Activated T-cell treated with anti-CD3 and anti-CD28 coated beads, Interleukin-2, amount 50 U/mL, for 4 hours (primary cell): ENCODE results near the gene TEKTIP1. TPM values are rescaled to one million over a fixed set of nuclear protein-coding genes. Genes with fewer than 3 reads are reported as not detected.
"Not testable (repeated sequence)": the region's sequence is repeated elsewhere in the genome, so short reads cannot be mapped to it uniquely, and the experiment has no call there.

Experiments used
- ATAC-seq, 2 donors: fragments of 200-7000 bp; cut with Tn5 transposase; one replicate each; pipeline ENCODE4 v1.10.0; 2021
- DNase-seq: peaks from one replicate; pipeline ENCODE4 v3.0.0-alpha.2; 2020
- H3K27me3 Mint-ChIP-seq: one replicate; pipeline ENCODE4 v1.8.0; 2021; ENCODE audit warnings: low read depth, mixed read lengths
- H3K36me3 Mint-ChIP-seq: one replicate; pipeline ENCODE4 v1.8.0; 2022; ENCODE audit warnings: mixed read lengths; ENCODE audit not compliant: insufficient read depth
- H3K4me1 Mint-ChIP-seq: one replicate; pipeline ENCODE4 v1.8.0; 2021; ENCODE audit warnings: low read depth, mixed read lengths
- H3K4me3 Mint-ChIP-seq: one replicate; pipeline ENCODE4 v1.8.0; 2021; ENCODE audit warnings: mild to moderate bottlenecking, moderate library complexity, mixed read lengths
- H3K9me3 Mint-ChIP-seq: one replicate; pipeline ENCODE4 v1.8.0; 2021; ENCODE audit warnings: mixed read lengths
- total RNA-seq, 3 donors: library from RNA; stranded (reverse); gene quantifications; one replicate each; pipeline ENCODE4 v1.2.1, GENCODE V29; 2021

TEKTIP1 gene
- total RNA-seq, 3 donors from 2014 or later, result 1.0 to 1.1 TPM; not detected in 1

GRCh38 chr19:3503036-3503572 is 35.9 kb upstream of the TEKTIP1 start:
- no peak overlapping the region for H3K4me3 Mint-ChIP-seq
- H3K27me3 Mint-ChIP-seq, result no peaks in the 10 kb centered on the region
- H3K4me1 Mint-ChIP-seq, result peaks cover 34% of the 10 kb centered on the region
- ATAC-seq (no peak), DNase-seq (no peak)
- H3K36me3 Mint-ChIP-seq, result peaks cover 1% of the 10 kb centered on the region
- H3K9me3 Mint-ChIP-seq, result no peaks in the 10 kb centered on the region

DNA sequence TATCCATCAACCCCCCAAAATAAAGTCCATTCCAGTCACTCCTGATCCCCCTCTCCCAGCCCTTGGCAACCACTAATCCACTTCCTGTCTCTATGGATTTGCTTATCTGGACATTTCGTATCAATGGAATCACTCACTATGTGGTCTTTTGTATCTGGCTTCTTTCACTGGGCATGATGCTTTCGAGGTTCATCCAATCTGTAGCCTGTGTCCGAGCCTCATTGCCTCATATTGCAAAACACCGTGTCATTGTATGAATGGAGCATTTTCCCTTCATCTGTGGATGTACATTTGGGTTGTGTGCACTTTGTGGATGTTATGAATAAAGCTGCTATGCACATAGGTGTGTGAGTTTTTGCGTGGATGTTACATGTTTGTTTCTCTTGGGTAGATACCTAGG is 34.2 kb upstream of the TEKTIP1 start:
- Mint-ChIP-seq H3K36me3 (peaks cover 10% of the 10 kb centered on the region), H3K4me3 (peak overlapping the region; percentile 83), H3K4me1 (peaks cover 43% of the 10 kb centered on the region), H3K27me3 (no peaks in the 10 kb centered on the region), H3K9me3 (no peaks in the 10 kb centered on the region)
- ATAC-seq, result no peak
- no peak for DNase-seq

DNA sequence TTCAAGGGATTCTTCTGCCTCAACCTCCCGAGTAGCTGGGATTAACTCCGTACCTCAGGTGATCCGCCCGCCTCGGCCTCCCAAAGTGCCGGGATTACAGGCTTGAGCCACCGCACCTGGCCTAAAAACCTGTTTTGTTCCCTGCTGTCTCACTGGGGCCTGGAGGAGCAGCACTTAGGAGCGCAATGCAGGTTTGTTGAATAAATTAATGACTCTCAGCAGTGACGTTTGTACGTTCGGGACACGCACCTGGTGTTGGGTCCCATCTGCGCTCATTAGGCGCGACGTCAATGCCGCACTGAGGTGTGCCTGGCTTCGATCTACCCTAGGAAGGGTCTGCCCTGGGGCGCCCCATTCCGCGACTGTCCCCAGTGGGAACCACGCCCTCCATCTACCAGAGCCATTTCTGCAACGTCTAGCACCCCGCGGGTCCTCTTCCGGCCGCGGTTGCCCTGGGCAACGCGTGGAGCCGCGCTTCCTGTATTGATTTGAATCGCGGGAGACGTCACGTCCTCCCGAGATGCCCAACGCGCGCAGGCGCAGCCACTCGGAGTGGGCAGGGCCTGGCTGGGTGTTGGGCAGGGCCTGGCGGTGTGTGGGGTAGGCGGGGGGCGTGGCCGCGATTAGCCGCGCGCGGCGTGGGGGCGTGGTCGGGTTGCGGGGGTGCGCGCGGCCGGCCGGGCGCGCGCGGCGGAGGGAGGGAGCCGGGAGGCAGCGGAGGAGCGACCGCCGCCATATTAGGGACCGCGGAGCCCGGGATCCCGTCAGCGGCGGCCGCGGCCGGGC is 33.2 kb upstream of the TEKTIP1 start, which contains the start of gene FZR1:
TSS of gene FZR1 (plus strand) at position 714 of the 786 bp plus-strand sequence. CDS start 16,679 bp downstream, outside the sequence.
- peak; percentile 99 for DNase-seq
- Mint-ChIP-seq H3K4me1 (peaks cover 45% of the 10 kb centered on the region), H3K9me3 (no peaks in the 10 kb centered on the region)

DNA sequence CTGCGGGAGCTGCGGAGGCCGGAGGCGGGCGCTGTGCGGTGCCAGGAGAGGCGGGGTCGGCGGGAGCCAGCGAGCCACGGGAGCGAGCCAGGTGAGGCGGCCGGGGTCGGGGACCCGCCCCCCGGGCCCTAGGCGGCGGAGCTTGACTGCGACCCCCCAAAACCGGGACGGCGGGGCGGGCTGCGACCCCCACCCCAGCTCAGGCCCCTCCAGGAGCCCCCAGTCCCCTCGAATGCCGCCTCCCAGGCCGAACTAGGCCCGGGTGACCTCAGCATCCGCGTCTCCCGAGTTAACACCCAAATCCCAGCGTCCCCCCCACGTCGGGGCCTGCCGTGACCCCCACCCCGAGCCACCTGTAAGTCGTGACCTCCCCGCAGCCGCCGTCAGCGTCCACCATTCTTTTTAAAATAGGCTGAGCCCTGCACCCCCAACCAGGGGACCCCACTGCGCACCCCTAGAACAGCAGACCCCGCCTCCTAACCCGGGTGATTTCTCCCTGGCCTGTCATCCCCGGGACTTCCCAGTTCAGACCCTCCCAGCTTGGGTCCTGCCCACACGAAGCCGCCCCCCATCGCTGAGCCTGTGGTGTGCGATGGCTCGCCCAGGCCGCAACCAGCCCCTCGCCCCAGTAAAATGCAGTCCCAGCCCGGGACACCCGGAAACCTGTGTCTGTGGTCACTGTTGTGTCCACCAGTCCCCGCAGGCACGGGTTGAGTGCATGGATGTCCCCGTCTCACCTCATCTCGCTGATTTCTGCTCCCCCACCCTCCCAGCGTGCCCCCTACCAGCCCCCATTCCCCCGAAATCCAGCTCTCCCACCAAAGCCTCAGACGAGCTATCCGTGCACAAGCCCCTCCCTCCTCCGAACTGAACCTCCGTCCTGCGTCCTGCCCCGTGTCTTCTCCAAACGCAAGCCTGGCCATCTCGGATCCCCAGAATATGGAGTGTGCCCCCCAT is 32.3 kb upstream of the TEKTIP1 start:
- H3K27me3 Mint-ChIP-seq, result no peaks in the 10 kb centered on the region
- H3K36me3 Mint-ChIP-seq, result peaks cover 11% of the 10 kb centered on the region
- H3K9me3 Mint-ChIP-seq, result no peaks in the 10 kb centered on the region
- ATAC-seq, result peak; percentile 9 to 15
- H3K4me3 Mint-ChIP-seq, result peak overlapping the region; percentile 90
- DNase-seq, result no peak
- H3K4me1 Mint-ChIP-seq, result peaks cover 47% of the 10 kb centered on the region

More for the DNA sequence above, 33.2 kb upstream of the TEKTIP1 start, which contains the start of gene FZR1:
- Mint-ChIP-seq H3K27me3 (no peaks in the 10 kb centered on the region), H3K4me3 (peak within 1 kb of the TSS; percentile 90), H3K36me3 (peaks cover 11% of the 10 kb centered on the region)
- peak; percentile 93 for ATAC-seq

GRCh38 chr19:3507371-3508120 is 31.4 kb upstream of the TEKTIP1 start:
- no peaks in the 10 kb centered on the region for H3K27me3 Mint-ChIP-seq
- H3K36me3 Mint-ChIP-seq, result peaks cover 11% of the 10 kb centered on the region
- H3K4me3 Mint-ChIP-seq, result peak overlapping the region; percentile 90
- peaks cover 50% of the 10 kb centered on the region for H3K4me1 Mint-ChIP-seq
- no peaks in the 10 kb centered on the region for H3K9me3 Mint-ChIP-seq
- DNase-seq, result peak; percentile 48
- ATAC-seq, result no peak

DNA sequence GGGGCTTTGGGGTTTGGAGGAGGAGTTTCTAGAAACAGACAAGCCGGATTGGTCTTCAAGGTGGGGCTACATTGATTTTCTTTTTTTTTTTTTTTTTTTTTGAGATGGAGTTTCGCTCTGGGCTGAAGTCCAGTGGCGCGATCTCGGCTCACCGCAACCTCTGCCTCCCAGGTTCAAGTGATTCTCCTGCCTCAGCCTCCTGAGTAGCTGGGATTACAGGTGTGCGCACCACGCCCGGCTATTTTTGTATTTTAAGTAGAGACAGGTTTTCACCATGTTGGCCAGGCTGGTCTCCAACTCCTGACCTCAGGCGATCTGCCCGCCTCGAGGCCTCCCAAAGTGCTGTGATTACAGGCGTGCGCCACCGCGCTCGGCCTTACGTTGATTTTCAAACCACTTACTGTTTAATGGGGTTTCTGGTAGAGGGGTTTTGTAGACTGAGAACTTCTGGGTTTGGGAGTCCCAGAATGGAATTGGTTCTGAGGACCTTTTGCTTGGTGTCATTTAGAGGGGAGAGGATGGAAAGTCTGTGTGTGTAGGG is 30.8 kb upstream of the TEKTIP1 start:
- ATAC-seq, H3K9me3 Mint-ChIP-seq, H3K27me3 Mint-ChIP-seq, DNase-seq: not testable (repeated sequence)
- Mint-ChIP-seq H3K4me1 (peaks cover 50% of the 10 kb centered on the region), H3K36me3 (peaks cover 11% of the 10 kb centered on the region), H3K4me3 (peak overlapping the region; percentile 63)

DNA sequence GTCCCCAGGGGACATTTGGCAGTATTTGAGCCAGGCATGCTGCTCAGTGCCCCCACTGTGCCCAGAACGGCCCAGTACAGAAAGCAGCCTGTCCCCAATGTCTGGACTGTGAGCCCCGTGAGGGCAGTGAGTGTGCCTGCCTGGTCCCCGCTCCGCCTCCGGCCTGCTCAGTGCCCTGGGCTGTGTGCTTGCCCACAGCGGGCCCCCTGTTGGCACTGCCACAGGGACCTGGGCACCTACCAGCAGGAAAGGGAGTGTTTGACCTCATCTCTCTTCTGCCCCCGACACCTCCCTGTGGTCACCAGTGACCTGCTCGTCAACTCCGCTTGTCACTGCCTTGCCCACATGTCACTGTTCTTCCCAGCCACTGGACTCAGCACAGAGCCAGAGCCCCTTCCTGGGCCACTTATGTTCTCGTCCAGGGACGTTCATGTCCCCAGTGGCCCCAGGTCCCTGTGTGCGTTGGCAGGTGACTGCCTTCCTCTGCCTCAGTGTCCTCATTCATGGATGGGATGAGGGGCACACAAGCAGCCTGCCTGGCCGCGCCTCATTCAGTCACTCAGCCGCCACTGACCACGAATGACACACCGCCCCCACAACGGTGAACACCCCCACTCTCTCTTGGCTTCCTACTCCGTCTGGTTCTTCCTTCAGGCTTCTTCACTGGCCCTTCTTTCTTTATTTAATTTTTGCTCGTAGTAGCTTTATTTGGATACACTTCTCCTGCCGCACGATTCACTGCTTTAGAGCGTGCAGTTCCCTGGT is 30.0 kb upstream of the TEKTIP1 start:
- Mint-ChIP-seq H3K4me3 (peak overlapping the region; percentile 61), H3K36me3 (peaks cover 11% of the 10 kb centered on the region), H3K27me3 (no peaks in the 10 kb centered on the region), H3K9me3 (no peaks in the 10 kb centered on the region), H3K4me1 (peaks cover 53% of the 10 kb centered on the region)
- DNase-seq (no peak), ATAC-seq (no peak)

DNA sequence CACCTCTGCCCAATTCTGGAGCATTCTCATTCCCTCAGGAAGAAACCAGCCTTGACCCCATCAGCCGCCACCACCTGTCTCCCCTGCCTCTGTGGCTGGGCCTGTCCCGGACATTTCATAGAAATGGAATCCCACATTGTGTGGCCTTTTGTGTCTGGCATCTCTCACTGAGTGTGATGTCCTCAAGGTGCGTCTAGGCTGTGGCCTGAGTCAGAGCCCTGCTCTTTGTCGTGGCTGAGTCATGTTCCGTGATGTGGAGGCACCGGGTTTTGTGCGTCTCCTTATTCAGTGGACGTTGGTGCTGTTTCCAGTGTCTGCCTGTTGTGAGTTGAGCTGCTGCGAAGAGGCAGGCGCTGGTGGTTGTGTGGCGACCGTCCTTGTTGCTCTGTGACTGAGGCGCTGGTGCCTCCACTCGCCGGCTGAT is 29.4 kb upstream of the TEKTIP1 start:
- DNase-seq (no peak), ATAC-seq (no peak)
- Mint-ChIP-seq H3K9me3 (no peaks in the 10 kb centered on the region), H3K4me1 (peaks cover 57% of the 10 kb centered on the region), H3K27me3 (no peaks in the 10 kb centered on the region), H3K4me3 (peak overlapping the region; percentile 61), H3K36me3 (peaks cover 11% of the 10 kb centered on the region)

GRCh38 chr19:3510727-3511126 is 28.2 kb upstream of the TEKTIP1 start:
- Mint-ChIP-seq H3K4me1 (peaks cover 57% of the 10 kb centered on the region), H3K36me3 (peaks cover 11% of the 10 kb centered on the region), H3K4me3 (no peak overlapping the region), H3K9me3 (no peaks in the 10 kb centered on the region), H3K27me3 (no peaks in the 10 kb centered on the region)
- ATAC-seq (no peak), DNase-seq (no peak)

GRCh38 chr19:3511506-3512251 is 27.3 kb upstream of the TEKTIP1 start:
- Mint-ChIP-seq H3K4me1 (peaks cover 64% of the 10 kb centered on the region), H3K4me3 (no peak overlapping the region), H3K27me3 (no peaks in the 10 kb centered on the region), H3K36me3 (peaks cover 11% of the 10 kb centered on the region), H3K9me3 (no peaks in the 10 kb centered on the region)
- DNase-seq, result no peak
- ATAC-seq, result no peak

- no peaks in the 10 kb centered on the region for H3K9me3 Mint-ChIP-seq
- ATAC-seq (no peak), DNase-seq (no peak)
- peaks cover 11% of the 10 kb centered on the region for H3K36me3 Mint-ChIP-seq
- no peaks in the 10 kb centered on the region for H3K27me3 Mint-ChIP-seq
- no peak overlapping the region for H3K4me3 Mint-ChIP-seq
- H3K4me1 Mint-ChIP-seq, result peaks cover 60% of the 10 kb centered on the region
These were observed 26.3 kb upstream of the TEKTIP1 start for GRCh38 chr19:3512562-3513228.
